ENCODE data around the gene MARCKS.
A peak's percentile ranks its signal among the peaks of the same experiment; 100 is the strongest.

MARCKS gene

DNA sequence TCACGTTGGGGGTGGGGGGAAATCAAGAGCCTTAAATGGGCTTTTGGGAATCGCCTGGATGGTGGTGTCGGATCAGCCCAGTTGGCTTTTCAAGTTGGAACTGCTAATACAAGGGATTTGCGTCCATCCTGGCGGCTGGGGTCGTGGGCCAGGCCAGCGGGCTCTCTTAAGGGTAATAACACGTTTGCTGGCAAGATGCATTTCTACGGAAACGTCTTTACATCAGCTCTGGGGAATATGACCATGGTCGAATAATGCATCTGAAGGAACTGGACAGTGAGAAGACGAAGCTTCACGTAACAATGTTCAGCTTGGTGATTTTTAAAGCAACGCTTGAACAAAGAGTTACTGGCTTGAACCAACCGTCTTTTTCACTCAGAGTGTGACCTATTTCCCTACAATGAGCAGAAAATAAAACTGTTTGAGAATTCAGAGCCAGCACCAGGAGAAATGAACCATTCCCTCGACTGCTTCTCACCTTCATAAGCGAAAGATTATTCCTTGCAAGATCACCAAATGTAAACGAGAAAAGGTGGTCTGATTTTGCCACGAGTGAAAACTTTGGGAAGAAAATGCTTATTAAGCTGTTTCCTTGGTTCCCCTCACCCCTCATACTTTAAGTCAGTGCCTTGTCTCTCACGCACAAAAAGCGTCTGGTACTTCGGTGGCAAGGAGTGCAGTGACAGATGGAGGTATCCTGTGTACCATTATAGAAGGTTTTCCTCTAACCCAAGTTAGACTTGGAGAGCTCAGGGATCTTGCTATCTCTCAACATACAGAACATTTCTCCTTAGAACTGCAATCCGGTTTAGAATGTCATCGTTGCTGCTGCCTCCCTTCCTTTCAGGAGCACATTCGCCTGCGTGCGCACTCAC lies 1.4 kb upstream of the MARCKS start:
- peak overlapping the region; percentile 71 to 94 for H3K4me3 ChIP-seq (ENCODE audit: low read length in 2 of 2)
- H2BK120ac ChIP-seq (ENCODE audit: low read depth, low read length), result no peak overlapping the region
- no peak overlapping the region for H3K23ac ChIP-seq (ENCODE audit: low read depth, low read length, poor library complexity)
- H3K4ac ChIP-seq (ENCODE audit: low read length), result no peak overlapping the region
- H2AFZ ChIP-seq (ENCODE audit: low read length), result no peak overlapping the region
- H3K14ac ChIP-seq (ENCODE audit: low read length), result no peak overlapping the region
- WGBS, 2 donors (ENCODE audit: extremely low coverage in 2 of 2, insufficient read length in 2 of 2, insufficient replicate concordance in 1 of 2), result no CpG with 5 or more reads among the region's 27 CpGs
- no peak overlapping the region for H4K8ac ChIP-seq (ENCODE audit: low read depth, low read length)
- H2BK15ac ChIP-seq (ENCODE audit: low read length), result no peak overlapping the region
- H3K4me2 ChIP-seq (ENCODE audit: insufficient read depth, low read length, poor library complexity, severe bottlenecking), result peak overlapping the region; percentile 90
- no peaks in the 10 kb centered on the region for H3K27me3 ChIP-seq (ENCODE audit: control insufficient read depth in 3 of 3, insufficient read depth in 3 of 3, low read depth in 1 of 3, low read length in 3 of 3)
- no peak overlapping the region for H4K91ac ChIP-seq (ENCODE audit: low read depth, low read length, poor library complexity)
- H3K4me1 ChIP-seq (ENCODE audit: control insufficient read depth in 2 of 2, insufficient read depth in 1 of 2, low read depth in 1 of 2, low read length in 2 of 2), result peaks cover 0 to 4% of the 10 kb centered on the region in 2 donors
- H3K36me3 ChIP-seq (replicated peaks in 1 of 2; ENCODE audit: control insufficient read depth in 2 of 2, insufficient read depth in 2 of 2, low read length in 2 of 2), result peaks cover 0 to 10% of the 10 kb centered on the region in 2 donors
- H3K9ac ChIP-seq (ENCODE audit: low read depth, low read length, poor library complexity), result peak overlapping the region; percentile 26
- H3K18ac ChIP-seq (ENCODE audit: low read length), result peak overlapping the region; percentile 63
- peak; percentile 39 for DNase-seq (ENCODE audit: low spot score)
- no peak overlapping the region for H2BK12ac ChIP-seq (ENCODE audit: low read length)
- no peaks in the 10 kb centered on the region for H3K9me3 ChIP-seq (replicated peaks in 1 of 2; ENCODE audit: control insufficient read depth in 2 of 2, insufficient read depth in 1 of 2, low read depth in 1 of 2, low read length in 2 of 2)
- H3K27ac ChIP-seq (replicated peaks; ENCODE audit: low read length), result peak overlapping the region; percentile 38
- peak overlapping the region; percentile 40 for H2BK5ac ChIP-seq (ENCODE audit: low read length)
- H3K79me1 ChIP-seq (ENCODE audit: low read depth, low read length), result peaks cover 2% of the 10 kb centered on the region
- H2AK5ac ChIP-seq (ENCODE audit: low read depth, low read length), result no peak overlapping the region

DNA sequence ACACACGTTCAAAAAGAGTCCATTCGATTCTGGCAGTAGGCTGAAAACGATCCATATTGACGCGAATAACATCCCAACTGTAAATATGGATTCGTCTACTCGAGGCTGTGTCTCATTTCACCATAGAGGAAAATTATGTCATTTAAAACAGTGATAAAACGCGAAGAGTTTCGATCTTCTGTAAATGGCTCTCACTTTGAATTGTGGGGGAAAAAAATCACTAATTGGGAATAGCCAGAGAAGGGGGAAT lies 845 bp upstream of the MARCKS start:
- no peak overlapping the region for H3K4ac ChIP-seq (ENCODE audit: low read length)
- no peaks in the 10 kb centered on the region for H3K27me3 ChIP-seq (ENCODE audit: control insufficient read depth in 3 of 3, insufficient read depth in 3 of 3, low read depth in 1 of 3, low read length in 3 of 3)
- peak overlapping the region; percentile 71 to 94 for H3K4me3 ChIP-seq (ENCODE audit: low read length in 2 of 2)
- no peak overlapping the region for H2BK15ac ChIP-seq (ENCODE audit: low read length)
- H3K4me1 ChIP-seq (ENCODE audit: control insufficient read depth in 2 of 2, insufficient read depth in 1 of 2, low read depth in 1 of 2, low read length in 2 of 2), result peaks cover 0 to 4% of the 10 kb centered on the region in 2 donors
- H3K27ac ChIP-seq (replicated peaks; ENCODE audit: low read length), result peak overlapping the region; percentile 38
- no peak overlapping the region for H3K23ac ChIP-seq (ENCODE audit: low read depth, low read length, poor library complexity)
- peak; percentile 38 for DNase-seq (ENCODE audit: low spot score)
- no peak overlapping the region for H2AK5ac ChIP-seq (ENCODE audit: low read depth, low read length)
- no peak overlapping the region for H3K18ac ChIP-seq (ENCODE audit: low read length)
- H2BK120ac ChIP-seq (ENCODE audit: low read depth, low read length), result no peak overlapping the region
- no peak overlapping the region for H4K91ac ChIP-seq (ENCODE audit: low read depth, low read length, poor library complexity)
- H2BK12ac ChIP-seq (ENCODE audit: low read length), result no peak overlapping the region
- H3K9me3 ChIP-seq (replicated peaks in 1 of 2; ENCODE audit: control insufficient read depth in 2 of 2, insufficient read depth in 1 of 2, low read depth in 1 of 2, low read length in 2 of 2), result no peaks in the 10 kb centered on the region
- peak overlapping the region; percentile 90 for H3K4me2 ChIP-seq (ENCODE audit: insufficient read depth, low read length, poor library complexity, severe bottlenecking)
- peaks cover 0 to 16% of the 10 kb centered on the region in 2 donors for H3K36me3 ChIP-seq (replicated peaks in 1 of 2; ENCODE audit: control insufficient read depth in 2 of 2, insufficient read depth in 2 of 2, low read length in 2 of 2)
- no CpG with 5 or more reads among the region's 10 CpGs for WGBS, 2 donors (ENCODE audit: extremely low coverage in 2 of 2, insufficient read length in 2 of 2, insufficient replicate concordance in 1 of 2)
- no peak overlapping the region for H2BK5ac ChIP-seq (ENCODE audit: low read length)
- H4K8ac ChIP-seq (ENCODE audit: low read depth, low read length), result no peak overlapping the region
- no peak overlapping the region for H2AFZ ChIP-seq (ENCODE audit: low read length)
- H3K14ac ChIP-seq (ENCODE audit: low read length), result no peak overlapping the region
- H3K79me1 ChIP-seq (ENCODE audit: low read depth, low read length), result peaks cover 2% of the 10 kb centered on the region
- H3K9ac ChIP-seq (ENCODE audit: low read depth, low read length, poor library complexity), result no peak overlapping the region

DNA sequence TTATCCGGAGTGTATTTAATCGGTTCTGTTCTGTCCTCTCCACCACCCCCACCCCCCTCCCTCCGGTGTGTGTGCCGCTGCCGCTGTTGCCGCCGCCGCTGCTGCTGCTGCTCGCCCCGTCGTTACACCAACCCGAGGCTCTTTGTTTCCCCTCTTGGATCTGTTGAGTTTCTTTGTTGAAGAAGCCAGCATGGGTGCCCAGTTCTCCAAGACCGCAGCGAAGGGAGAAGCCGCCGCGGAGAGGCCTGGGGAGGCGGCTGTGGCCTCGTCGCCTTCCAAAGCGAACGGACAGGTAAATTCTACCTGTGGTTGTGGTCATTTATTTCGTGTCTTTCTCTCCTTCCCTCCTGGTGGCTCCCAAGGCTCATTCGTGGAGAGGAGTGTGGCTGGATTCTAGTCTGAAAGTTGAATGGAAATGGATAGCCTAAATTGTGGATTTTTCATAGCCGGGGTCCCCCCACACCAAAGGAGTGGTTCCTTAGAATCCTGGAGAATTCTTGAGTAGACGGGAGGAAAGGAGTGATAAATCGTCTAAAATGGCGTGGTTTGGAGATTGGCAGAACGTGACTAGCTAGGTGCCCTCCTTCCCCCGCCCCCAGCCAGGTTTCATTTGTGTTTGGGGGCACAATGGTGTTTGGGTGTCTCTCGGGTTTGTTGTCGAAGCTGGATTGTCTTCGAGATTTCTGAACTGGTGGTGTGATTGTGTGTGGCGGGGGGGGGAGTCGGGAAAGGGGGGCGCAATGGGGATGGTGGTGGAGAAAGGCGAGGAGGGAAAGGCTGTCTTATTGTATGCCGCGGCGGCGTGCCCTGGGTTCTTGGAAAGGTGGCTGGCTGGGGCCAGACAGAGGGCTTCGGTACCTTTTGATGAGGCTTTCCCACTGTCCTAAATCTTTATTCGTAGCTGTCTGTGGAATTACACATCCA lies 673 bp downstream of the MARCKS start:
- peak; percentile 51 for DNase-seq (ENCODE audit: low spot score)
- peak overlapping the region; percentile 61 for H3K14ac ChIP-seq (ENCODE audit: low read length)
- H3K36me3 ChIP-seq (replicated peaks in 1 of 2; ENCODE audit: control insufficient read depth in 2 of 2, insufficient read depth in 2 of 2, low read length in 2 of 2), result peaks cover 0 to 31% of the 10 kb centered on the region in 2 donors
- H3K23ac ChIP-seq (ENCODE audit: low read depth, low read length, poor library complexity), result peak overlapping the region; percentile 45
- peak overlapping the region; percentile 96 for H3K9ac ChIP-seq (ENCODE audit: low read depth, low read length, poor library complexity)
- H3K4me1 ChIP-seq (ENCODE audit: control insufficient read depth in 2 of 2, insufficient read depth in 1 of 2, low read depth in 1 of 2, low read length in 2 of 2), result peaks cover 0 to 10% of the 10 kb centered on the region in 2 donors
- H2BK12ac ChIP-seq (ENCODE audit: low read length), result no peak overlapping the region
- peak overlapping the region; percentile 72 for H2AK5ac ChIP-seq (ENCODE audit: low read depth, low read length)
- H3K18ac ChIP-seq (ENCODE audit: low read length), result peak overlapping the region; percentile 98
- no peak overlapping the region for H2AFZ ChIP-seq (ENCODE audit: low read length)
- H3K27ac ChIP-seq (replicated peaks; ENCODE audit: low read length), result peak overlapping the region; percentile 98
- peak overlapping the region; percentile 79 for H4K91ac ChIP-seq (ENCODE audit: low read depth, low read length, poor library complexity)
- H3K9me3 ChIP-seq (replicated peaks in 1 of 2; ENCODE audit: control insufficient read depth in 2 of 2, insufficient read depth in 1 of 2, low read depth in 1 of 2, low read length in 2 of 2), result no peaks in the 10 kb centered on the region
- WGBS, 2 donors (ENCODE audit: extremely low coverage in 2 of 2, insufficient read length in 2 of 2, insufficient replicate concordance in 1 of 2), result no CpG with 5 or more reads among the region's 43 CpGs
- H3K4me3 ChIP-seq (ENCODE audit: low read length in 2 of 2), result peak overlapping the region; percentile 94
- peaks cover 2% of the 10 kb centered on the region for H3K79me1 ChIP-seq (ENCODE audit: low read depth, low read length)
- no peak overlapping the region for H2BK15ac ChIP-seq (ENCODE audit: low read length)
- H3K27me3 ChIP-seq (ENCODE audit: control insufficient read depth in 3 of 3, insufficient read depth in 3 of 3, low read depth in 1 of 3, low read length in 3 of 3), result no peaks in the 10 kb centered on the region
- no peak overlapping the region for H4K8ac ChIP-seq (ENCODE audit: low read depth, low read length)
- H3K4ac ChIP-seq (ENCODE audit: low read length), result no peak overlapping the region
- H3K4me2 ChIP-seq (ENCODE audit: insufficient read depth, low read length, poor library complexity, severe bottlenecking), result peak overlapping the region; percentile 19
- no peak overlapping the region for H2BK120ac ChIP-seq (ENCODE audit: low read depth, low read length)
- H2BK5ac ChIP-seq (ENCODE audit: low read length), result peak overlapping the region; percentile 43

Measured in neuronal stem cell (in vitro differentiated cells).